NCI-H2081 (cell line): ENCODE results near the gene PRDM4.

Experiments
- DNase-seq, 2 experiments: peaks; one replicate each; lab custom pipeline; 2025; lab: John Stamatoyannopoulos, UW

The PRDM4 gene, protein sequence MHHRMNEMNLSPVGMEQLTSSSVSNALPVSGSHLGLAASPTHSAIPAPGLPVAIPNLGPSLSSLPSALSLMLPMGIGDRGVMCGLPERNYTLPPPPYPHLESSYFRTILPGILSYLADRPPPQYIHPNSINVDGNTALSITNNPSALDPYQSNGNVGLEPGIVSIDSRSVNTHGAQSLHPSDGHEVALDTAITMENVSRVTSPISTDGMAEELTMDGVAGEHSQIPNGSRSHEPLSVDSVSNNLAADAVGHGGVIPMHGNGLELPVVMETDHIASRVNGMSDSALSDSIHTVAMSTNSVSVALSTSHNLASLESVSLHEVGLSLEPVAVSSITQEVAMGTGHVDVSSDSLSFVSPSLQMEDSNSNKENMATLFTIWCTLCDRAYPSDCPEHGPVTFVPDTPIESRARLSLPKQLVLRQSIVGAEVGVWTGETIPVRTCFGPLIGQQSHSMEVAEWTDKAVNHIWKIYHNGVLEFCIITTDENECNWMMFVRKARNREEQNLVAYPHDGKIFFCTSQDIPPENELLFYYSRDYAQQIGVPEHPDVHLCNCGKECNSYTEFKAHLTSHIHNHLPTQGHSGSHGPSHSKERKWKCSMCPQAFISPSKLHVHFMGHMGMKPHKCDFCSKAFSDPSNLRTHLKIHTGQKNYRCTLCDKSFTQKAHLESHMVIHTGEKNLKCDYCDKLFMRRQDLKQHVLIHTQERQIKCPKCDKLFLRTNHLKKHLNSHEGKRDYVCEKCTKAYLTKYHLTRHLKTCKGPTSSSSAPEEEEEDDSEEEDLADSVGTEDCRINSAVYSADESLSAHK

DNA sequence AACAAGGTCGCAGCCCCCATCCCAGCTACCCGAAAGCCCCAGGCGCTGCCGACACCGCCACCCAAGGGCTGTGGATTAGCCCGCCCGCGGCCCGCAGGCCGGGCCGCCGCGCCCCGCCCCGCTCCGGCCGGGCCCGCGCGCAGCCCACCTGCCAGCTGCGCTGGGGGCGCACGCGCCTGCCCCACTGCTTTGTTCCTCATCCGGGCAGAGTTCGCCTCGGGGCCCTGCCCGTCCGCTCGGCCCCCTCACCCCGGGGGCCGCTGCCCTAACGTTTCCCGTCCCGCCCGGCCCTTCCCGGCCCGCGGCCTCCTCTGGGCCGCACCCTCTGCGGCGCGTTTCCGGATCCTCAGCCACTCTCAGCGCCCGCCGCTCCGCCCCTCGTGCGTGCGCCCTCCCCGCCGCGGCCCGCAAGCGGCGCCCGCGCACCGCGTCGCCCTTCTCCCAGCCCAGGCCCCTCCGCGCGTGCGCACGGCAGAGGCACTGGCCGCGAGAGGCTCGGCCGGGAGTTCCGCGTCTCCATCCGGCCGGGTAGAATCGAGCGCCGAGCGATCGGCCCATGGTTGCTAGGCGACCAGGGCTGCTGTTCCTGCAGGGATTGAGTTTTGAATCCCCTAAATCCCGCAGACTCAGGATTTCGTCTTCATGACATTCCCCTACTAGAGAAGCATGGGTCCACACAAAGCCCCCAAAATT is at the start of gene PRDM4:
Gene PRDM4 (minus strand): TSS at position 329 of the 693 bp plus-strand sequence. CDS start 622 bp downstream, outside the sequence.
- DNase-seq = peak; percentile 96

DNA sequence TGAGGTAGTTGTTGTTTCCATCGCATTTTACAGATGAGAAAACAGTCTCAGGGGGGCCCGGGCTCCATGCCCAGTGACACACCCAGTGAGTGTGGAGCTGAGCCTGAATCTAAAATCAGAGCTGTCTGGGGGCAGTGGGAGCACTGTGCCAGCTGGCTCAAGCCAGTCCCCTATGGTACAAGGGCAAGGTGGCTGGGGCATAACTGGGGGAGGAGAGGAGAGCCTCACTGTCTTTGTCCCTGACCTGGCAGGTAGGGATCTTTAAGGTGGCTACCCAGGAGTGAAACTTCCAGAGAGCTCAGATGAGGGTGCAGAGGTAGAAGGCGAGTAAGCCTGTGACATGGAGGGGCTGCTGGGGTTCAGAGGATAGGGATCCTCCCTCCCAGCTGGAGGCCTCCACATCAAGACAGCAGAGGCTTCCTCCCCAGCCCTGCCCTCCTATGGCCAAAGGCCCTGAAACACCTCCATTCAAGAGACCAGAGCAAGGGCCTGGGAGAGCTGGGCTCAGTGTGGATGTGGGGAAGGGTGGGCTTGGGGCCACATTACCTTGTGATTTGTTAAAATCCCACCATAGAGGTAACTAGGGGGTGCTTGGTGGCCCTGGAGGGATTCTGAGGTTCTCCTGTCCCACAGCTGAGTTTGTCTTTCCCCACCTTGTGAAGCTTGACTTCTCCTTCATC is 46.7 kb upstream of the PRDM4 start:
- DNase-seq = no peak

DNA sequence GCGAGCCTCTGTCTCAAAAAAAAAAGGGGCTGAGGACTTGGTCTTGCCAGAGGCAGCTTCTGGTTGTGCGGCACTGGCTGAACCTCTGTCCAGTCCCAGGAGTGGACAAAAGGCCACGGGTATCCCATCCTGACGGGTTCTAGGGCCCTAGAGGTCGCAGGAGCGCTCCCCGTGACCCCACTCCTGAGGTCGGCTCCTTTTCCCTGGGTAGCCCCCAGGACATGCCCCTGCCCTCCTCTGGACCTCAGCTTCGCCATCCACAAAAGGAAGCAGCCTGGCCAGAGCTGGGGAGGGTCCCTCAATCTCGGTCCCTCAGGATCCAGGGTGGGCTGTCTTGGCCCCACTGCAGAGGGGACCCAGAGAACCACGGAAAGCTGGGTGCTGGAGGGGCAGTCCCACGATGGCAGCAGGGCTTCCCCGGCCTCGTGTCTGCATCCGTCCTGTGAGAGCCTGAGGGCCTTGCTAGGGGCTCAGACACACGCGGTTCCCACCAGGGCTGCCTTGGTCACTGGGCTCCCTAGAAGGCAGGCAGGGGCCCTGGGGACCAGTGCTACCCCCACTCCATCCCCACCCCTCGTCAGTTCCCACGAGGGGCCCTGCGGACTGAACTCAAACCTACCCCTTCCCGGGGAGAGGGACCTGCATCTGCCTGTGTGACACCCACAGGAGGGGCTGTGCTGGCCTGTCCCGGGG is 44.7 kb upstream of the PRDM4 start:
- DNase-seq = no peak

DNA sequence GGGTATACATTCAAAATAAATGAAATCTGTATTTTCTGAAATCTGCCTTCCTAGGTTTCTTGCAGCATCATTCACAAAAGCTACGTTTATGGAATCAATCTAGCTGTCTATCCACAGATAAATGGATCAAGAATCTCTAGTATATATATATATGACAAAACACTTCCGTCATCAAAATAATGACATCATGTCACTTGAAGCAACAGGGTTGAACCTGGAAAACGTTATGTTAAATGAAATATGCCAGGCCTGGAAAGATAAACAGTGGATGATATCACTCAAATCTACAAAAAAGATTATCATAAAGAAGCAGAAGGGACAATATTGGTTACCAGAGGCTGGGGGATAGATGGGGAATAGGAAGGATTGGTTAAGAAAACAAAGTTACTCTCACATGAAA is 42.2 kb upstream of the PRDM4 start:
- DNase-seq = no peak

DNA sequence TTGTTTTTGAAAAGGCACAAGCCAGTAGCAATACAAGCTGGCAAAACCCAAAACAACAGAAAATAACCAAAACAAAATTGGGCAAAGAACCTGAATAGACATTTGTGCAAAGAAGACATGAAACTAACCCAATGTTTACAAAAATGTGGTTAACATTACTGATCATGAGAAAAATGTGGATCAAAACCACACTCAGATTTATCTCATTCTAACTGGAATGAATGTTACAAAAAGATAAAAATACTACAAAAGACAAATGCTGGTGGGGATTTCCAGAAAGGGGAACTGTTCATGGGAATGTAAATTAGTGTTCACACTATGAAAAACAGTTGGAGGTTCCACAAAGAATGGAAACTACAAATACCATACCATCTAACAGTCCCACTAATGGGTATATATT is 40.2 kb upstream of the PRDM4 start:
- no peak for DNase-seq

DNA sequence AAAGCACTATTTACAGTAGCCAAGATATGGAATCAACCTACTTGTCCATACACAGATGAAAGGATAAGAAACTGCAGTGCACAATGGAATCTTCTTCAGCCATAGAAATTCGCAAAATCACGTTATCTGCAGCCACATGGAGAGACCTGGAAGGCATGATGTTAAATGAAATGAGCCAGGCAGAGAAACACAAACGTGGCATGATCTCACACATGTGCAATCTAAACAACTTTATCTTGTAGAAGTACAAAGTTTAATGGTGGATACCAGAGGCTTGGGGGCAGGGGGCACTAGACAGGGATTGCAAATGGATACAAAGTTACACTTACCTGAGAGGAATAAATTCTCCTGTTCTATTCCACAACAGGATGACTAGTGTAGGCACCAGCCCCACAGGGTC is 37.6 kb upstream of the PRDM4 start:
- no peak for DNase-seq

DNA sequence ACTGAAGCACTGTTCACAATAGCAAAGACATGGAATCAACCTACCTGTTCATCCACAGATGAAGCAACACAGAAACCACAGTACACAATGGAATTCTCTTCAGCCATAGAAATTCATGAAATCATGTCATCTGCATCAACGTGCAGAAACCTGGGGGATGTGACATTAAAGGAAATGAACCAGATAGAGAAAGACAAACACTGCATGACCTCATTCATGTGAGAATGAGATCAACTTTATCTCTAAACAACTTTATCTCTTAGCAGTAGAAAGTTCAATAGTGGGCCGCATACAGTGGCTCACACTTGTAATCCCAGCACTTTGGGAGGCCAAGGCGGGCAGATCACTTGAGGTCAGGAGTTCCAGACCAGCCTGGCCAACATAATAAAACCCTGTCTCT is 33.5 kb upstream of the PRDM4 start:
- no peak for DNase-seq

DNA sequence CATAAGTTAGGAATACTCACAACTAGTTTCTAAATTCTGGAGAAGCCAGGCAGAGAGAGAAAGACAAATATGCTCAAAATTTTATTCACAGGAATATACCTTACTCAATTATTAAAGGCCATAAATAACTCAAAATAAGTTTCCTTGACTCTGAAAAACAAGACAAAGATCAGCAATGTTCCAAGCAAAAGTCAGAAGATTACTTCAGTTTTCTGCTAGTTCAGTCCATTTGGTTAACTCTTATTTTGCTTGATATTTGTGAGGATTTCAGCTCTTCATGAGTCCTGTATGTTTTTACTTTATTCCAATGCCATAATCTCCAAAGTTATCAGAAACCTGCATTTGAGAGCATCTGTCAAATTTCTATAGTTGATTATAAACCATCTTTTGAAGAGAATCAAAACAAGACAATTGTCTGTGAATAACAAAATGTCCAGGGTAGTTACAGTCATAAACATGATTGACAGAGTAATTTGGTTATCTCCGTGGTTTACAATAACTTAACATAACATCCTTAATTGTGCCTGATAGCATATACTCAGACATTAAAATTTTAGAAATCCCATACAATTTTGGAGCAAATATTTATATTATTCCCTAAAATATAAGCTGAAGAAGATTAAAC is 30.6 kb upstream of the PRDM4 start:
- DNase-seq = no peak

DNA sequence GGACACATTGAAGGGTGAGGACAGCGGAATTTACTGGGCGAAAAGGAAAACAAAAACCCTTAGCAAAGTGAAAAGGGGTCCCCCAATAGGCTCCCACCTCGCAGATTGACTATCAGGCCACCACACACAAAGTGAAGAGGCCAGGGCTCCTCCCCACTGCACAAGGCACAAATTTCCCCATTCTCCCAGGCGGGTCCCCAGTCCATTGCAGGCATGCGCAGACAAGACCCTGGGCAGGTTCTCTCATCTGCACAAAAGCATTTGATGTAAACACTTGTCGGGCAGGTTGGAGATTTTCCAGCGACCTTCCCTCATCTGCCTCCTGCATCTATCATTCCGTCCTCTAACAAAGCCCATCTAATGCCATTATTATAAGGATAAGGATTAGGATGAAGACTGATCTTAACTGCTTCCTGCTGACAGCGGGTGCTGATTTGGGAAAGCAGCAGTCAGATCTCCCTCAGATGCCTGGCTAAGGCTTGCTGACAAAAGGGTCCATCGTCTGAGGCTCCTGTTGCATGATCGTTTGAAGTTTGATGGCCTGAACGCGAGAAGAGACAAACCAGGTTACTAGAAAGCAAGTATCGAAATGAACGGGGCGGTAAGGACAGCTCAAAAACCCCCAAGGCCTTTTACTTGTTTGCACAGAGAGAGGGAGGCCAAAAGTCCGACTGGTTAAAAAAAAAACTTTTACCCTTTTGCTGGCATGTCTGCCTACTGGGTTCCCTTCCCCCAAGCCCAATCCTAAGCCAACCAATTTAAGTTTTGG is 27.9 kb upstream of the PRDM4 start:
- DNase-seq = no peak

DNA sequence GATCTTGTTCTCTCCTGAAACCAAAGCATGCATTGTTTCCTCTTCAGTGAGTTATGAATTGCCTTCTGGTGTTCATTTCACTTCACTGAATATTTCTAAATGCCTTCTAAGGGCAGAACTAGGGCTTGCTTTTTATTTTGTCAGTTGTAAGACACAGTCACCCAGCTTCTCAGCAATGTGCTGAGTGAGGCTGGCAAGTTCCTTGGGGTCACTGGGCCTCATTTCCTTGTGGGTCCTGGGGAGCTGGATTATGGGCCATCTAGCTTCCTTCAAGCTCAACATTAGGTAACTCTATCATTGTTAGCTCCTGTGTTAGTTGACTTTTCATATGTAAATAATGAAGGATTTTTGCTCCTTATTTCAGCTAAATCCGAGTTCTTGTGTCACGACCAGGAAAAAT is 27.3 kb upstream of the PRDM4 start:
- DNase-seq = no peak

DNA sequence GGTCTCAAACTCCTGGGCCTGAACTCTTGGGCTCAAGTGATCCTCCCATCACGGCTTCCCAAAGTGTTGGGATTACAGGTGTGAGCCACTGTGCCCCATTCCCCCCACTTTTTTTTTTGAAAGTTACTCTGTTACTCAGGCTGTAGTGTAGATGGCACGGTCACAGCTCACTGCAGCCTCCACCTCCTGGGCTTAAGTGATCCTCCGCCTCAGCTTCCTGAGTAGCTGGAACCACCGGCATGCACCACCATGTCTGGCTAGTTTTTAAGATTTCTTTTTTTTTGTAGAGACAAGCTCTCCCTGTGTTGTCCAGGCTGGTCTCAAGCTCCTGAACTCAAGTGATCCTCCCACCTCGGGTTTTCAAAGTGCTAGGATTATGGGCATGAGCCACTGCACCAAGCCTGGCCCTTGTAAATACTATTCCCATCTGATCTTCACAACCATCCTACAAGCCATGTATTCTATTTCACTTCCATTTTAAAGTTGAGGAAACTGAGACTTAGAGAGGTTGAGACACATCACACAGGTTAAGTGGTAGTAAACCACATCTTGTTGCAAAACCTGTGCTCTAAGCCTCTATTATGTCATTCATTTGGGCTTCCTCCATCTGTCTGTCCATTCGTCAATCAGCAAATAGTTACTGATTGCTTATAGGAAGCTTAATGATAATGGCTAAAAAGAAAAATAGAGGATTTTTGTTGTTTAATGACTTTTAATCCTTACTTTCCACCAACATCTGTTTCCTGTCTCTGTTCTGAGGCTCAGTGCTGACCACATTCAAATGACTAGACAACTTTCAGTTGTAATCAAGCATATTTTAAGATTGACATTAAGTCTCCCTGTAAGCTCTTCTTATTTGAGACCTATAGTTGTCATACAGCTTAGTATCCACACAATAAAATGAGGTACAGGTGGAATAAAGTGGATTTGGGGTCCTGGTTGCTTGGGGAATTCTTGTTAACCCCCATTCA is 22.8 kb upstream of the PRDM4 start:
- no peak for DNase-seq

DNA sequence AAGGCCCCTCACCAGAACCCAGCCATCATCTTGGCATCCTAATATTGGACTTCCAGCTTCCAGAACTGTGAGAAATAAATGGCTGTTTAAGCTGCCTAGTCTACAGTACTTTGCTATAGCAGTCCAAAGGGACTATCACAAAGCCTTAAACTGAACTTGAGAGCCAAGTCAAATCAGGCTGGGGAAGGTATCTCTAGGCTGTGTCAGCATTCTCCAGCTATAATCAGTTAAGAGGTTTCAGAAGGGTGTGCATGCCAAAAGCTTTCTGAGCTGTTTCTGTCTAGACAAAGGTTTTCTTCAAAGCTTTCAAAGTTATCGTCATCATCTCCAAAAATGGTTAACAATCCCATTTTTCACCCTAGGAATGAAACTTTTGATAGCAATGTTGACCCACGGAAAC is 21.1 kb upstream of the PRDM4 start:
- no peak for DNase-seq

DNA sequence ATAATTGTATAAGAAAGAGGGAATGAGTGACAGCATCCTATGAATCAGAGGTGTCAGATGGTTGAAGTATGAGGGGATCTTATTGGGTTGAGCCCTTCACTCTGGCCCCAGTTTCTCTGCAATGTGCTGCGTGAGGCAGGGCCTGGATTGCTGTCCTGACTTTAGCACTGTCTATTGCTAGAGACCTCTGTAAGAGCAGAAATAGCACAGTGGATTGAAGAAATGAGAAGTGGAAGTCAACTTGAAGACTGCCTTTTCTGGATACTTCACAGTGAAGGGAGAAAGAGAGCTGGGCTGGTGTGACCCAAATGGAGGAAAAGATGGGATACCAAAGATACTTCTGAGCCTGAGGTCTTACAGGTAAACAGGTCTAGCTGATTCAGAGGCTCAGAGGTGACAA is 19.4 kb upstream of the PRDM4 start:
- no peak for DNase-seq

DNA sequence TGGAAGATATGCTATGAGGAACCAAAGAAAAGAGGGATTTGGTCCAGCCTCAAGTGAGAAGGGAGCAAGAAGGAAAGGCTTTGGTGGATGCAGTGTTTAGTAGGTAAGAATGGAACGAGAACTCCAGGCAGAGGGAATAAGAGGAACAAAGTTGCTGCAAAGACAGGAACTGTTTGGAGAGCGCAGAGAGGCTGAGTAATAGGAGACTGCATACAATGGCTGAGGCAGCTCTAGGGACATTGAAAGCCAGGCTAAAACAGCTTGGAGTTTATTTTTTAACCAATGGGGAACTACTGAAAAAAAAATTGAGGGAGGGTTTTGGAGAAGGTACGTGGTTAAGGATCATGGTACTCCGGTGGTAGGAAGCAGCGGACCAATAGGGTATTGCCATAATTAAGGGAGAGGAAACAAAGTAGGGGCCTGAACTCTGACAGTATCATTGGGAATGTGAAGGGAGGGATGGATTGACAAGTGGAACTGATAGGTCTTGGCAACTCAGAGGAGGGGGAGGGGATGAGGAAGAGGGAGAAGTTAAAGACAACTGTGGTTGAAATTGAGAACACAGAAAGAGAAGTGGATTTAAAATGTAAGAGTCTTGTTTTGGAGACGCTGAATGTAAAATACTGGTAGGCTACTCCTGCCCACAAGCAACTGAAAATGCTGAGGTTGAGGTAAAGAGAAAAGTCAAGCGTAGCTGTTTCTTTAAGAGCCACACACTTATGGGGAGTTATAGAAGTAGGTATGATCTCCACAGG is 18.3 kb upstream of the PRDM4 start:
- no peak for DNase-seq

DNA sequence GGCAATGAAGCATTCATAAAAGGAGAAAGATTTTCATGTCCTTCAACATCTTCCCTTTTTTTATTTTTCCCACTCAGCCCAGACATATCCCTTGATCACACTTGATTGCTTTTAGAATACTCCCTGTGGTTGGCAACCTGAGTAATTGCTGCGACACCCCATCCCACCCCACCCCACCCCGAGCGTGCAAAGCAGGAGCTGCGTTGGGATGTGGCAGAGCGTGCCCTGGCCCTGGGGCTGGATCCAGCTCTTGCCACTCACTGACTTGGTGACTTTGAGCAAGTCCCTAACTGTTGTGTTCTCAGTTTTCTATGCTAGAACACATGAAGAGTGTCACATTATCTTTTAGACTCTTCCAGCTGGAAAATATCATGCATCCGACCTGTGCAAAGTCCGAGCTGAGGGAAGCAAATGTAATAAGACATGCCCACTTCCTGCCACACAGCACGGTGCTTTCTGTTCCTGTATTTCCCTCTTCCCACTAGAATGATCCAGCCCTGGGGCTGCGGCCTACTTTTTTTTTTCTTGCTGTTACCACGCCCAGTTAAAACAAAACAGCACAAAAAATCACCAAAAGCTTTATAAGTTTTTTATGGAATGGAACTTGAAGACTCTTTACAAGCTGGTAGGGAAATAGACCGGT is 17.6 kb upstream of the PRDM4 start:
- DNase-seq = no peak

DNA sequence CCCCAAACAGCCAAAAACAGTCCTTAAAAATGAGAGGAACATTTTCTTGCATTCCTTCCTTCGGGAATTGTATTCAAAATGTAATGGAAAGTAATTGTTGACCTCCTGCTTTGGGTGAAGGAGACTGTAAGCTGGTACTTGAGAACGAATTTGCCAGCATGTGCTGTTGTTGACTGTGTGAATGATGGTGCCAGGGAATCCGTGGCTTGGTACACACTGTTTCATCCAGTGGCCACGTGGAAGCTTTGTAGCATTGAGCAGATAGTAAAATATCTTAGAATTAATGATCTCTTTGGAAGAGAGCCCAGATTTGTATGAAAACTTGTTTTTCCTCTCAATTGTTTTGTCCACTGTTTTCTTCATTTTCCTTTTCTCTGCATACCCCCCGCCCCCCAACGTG is 15.2 kb upstream of the PRDM4 start:
- peak in 1 of 2 experiments; percentile 2 for DNase-seq

DNA sequence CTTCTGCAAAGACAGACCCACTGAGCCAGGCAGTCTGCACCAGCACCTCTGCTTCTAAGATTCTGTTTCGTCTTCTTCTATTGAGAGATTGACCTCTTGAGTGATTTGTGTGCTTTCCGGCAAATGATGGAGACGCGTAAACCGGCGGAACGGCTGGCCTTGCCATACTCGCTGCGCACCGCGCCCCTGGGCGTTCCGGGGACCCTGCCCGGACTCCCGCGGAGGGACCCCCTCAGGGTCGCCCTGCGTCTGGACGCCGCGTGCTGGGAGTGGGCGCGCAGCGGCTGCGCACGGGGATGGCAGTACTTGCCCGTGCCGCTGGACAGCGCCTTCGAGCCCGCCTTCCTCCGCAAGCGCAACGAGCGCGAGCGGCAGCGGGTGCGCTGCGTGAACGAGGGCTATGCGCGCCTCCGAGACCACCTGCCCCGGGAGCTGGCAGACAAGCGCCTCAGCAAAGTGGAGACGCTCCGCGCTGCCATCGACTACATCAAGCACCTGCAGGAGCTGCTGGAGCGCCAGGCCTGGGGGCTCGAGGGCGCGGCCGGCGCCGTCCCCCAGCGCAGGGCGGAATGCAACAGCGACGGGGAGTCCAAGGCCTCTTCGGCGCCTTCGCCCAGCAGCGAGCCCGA is 14.3 kb upstream of the PRDM4 start:
- DNase-seq = no peak
